GM12865 (cell line): Measurements from ENCODE around the gene VWA1.

Experiments used
- DNase-seq: peaks from one replicate; pipeline ENCODE4 v3.0.0; 2010; ENCODE audit warnings: low read depth
- H3K4me3 ChIP-seq: 2 replicates; pipeline ENCODE4 v1.5.1; 2011; ENCODE audit warnings: mild to moderate bottlenecking, low read depth, low read length, control low read depth
- CTCF ChIP-seq: IDR thresholded peaks from 2 replicates; pipeline ENCODE4 v1.5.1; 2011; ENCODE audit warnings: low read length, control low read depth, low read depth, inconsistent platforms; ENCODE audit not compliant: insufficient read depth; ENCODE audit errors: missing control alignments

Gene VWA1

GRCh38 chr1:1422465-1423244 is 12.8 kb upstream of the VWA1 start:
- DNase-seq, result no peak
- H3K4me3 ChIP-seq, result no peak overlapping the region
- TF ChIP-seq CTCF, result no peak

GRCh38 chr1:1423245-1423597 is 12.3 kb upstream of the VWA1 start:
- no peak for DNase-seq
- TF ChIP-seq CTCF, result no peak
- no peak overlapping the region for H3K4me3 ChIP-seq

DNA sequence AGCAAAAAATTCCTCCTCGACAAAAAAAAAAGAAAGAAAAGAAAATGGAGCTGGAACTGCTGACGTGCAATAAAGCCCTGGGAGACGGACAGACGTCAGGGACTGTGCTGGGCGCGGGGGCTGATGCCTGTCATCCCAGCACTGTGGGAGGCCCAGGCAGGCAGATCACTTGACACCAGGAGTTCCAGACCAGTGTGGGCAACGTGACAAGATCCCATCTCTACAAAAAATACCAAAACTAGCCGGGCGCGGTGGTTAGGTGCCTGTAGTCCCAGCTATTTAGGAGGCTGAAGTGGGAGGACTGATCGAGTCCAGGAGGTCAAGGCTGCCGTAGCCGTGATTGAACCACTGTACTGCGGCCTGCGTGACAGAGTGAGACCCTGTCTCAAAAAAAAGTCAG is 10.8 kb upstream of the VWA1 start:
- H3K4me3 ChIP-seq, result no peak overlapping the region
- TF ChIP-seq CTCF, result no peak
- DNase-seq, result no peak

DNA sequence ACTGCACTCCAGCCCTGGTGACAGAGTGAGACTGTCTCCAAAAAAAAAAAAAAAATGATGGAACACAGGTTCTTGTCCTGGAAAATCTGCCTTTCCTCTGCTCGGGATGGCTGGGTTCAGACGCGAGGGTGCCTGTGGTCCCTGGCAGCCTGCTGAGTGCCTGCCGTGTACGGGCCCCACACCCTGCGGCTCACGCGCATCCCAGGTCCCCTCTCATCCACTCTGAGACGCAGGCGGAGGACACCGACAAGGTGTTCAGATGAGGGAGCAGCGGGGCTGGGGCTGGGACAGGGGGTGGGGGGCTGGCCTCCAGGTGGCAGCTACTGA is 10.1 kb upstream of the VWA1 start:
- TF ChIP-seq CTCF, result no peak
- DNase-seq, result no peak
- no peak overlapping the region for H3K4me3 ChIP-seq

GRCh38 chr1:1425753-1426495 is 9.6 kb upstream of the VWA1 start:
- TF ChIP-seq CTCF, result no peak
- no peak overlapping the region for H3K4me3 ChIP-seq
- DNase-seq, result no peak

DNA sequence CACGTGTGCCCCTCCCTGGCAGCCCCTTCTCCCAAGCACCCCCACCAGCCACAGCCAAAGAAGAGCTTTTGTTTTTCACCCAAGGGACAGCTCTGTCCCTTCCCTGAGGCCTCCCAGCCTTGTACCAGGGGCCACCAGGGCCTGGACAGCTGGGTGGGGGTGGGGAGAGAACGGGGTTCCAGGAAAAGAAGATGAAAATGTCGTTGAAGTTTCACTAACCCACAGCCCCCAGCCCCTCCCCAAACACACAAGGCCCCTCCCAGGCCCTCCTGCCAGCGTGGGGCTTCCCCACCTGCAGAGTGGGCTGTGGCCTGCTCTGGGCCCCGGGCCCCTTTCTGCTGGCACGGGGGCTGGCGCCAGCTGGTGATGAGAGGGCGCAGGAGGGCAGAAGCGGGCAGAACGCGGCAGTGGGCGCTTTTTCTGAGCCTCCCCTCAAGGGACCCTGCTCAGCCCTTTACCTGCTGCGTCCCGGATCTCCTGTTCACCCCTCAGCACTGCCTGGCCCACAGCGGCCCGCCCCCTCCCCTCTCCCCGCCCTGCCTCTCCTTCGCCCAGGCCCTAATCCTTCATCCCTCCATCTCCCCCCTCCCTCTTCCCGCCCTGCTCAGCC is 8.9 kb upstream of the VWA1 start:
- TF ChIP-seq CTCF, result no peak
- no peak overlapping the region for H3K4me3 ChIP-seq
- DNase-seq, result no peak
